ENCODE data around the gene C19orf85. TPM values are rescaled to one million over a fixed set of nuclear protein-coding genes. Genes with fewer than 3 reads are reported as not detected.

The C19orf85 gene
- polyA plus RNA-seq, 1 of the 3 experiments (the other 2 are of a cell fraction) = not detected

DNA sequence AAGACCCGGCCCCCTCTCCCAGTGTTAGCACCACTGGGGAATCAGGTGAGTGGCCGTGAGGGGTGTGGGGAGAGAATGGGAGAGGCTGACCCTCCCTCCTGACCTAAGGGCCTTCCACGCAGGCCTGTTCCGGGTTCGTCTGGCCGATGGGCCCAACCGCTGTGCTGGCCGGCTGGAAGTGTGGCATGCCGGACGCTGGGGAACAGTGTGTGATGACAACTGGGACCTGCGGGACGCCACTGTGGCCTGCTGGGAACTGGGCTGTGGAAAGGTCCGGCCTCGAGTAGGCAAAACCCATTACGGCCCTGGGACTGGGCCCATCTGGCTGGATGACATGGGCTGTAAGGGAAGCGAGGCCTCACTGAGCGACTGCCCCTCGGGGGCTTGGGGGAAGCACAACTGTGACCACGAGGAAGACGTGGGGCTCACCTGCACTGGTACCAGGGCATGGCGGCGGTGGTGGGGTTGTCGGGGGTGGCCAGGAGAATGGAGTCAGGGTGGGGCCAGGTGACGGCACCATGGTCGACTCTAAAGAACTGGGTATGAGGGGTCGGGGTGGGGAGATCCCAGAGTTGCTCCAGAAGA, 35.9 kb upstream of the C19orf85 start (continued):
- TF ChIP-seq, protein P1, sequence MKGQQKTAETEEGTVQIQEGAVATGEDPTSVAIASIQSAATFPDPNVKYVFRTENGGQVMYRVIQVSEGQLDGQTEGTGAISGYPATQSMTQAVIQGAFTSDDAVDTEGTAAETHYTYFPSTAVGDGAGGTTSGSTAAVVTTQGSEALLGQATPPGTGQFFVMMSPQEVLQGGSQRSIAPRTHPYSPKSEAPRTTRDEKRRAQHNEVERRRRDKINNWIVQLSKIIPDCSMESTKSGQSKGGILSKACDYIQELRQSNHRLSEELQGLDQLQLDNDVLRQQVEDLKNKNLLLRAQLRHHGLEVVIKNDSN (IDR thresholded peaks at IDR 0.05; ENCODE audit: borderline replicate concordance, low read depth) = no peak
- TF ChIP-seq, protein P2, sequence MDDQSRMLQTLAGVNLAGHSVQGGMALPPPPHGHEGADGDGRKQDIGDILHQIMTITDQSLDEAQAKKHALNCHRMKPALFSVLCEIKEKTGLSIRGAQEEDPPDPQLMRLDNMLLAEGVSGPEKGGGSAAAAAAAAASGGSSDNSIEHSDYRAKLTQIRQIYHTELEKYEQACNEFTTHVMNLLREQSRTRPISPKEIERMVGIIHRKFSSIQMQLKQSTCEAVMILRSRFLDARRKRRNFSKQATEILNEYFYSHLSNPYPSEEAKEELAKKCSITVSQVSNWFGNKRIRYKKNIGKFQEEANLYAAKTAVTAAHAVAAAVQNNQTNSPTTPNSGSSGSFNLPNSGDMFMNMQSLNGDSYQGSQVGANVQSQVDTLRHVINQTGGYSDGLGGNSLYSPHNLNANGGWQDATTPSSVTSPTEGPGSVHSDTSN (IDR thresholded peaks at IDR 0.05) = no peak
- TF ChIP-seq SIN3A (IDR thresholded peaks at IDR 0.05; ENCODE audit: borderline replicate concordance, low read depth, low read length) = no peak
- TF ChIP-seq RCOR1 (IDR thresholded peaks at IDR 0.05; ENCODE audit: low read length) = no peak
- no peak for TF ChIP-seq POLR2AphosphoS5 (IDR thresholded peaks at IDR 0.05; ENCODE audit: low read depth, low read length)
- TF ChIP-seq, protein P3, sequence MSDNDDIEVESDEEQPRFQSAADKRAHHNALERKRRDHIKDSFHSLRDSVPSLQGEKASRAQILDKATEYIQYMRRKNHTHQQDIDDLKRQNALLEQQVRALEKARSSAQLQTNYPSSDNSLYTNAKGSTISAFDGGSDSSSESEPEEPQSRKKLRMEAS (IDR thresholded peaks at IDR 0.05; ENCODE audit: low read depth) = no peak
- no peak for TF ChIP-seq FOXJ3 (CRISPR knock-in tag; IDR thresholded peaks at IDR 0.05)
- TF ChIP-seq SMC3 (IDR thresholded peaks at IDR 0.05; ENCODE audit: low read depth, low read length) = no peak
- TF ChIP-seq, protein P4, sequence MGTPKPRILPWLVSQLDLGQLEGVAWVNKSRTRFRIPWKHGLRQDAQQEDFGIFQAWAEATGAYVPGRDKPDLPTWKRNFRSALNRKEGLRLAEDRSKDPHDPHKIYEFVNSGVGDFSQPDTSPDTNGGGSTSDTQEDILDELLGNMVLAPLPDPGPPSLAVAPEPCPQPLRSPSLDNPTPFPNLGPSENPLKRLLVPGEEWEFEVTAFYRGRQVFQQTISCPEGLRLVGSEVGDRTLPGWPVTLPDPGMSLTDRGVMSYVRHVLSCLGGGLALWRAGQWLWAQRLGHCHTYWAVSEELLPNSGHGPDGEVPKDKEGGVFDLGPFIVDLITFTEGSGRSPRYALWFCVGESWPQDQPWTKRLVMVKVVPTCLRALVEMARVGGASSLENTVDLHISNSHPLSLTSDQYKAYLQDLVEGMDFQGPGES (IDR thresholded peaks at IDR 0.05; ENCODE audit: low read depth, low read length) = no peak

DNA sequence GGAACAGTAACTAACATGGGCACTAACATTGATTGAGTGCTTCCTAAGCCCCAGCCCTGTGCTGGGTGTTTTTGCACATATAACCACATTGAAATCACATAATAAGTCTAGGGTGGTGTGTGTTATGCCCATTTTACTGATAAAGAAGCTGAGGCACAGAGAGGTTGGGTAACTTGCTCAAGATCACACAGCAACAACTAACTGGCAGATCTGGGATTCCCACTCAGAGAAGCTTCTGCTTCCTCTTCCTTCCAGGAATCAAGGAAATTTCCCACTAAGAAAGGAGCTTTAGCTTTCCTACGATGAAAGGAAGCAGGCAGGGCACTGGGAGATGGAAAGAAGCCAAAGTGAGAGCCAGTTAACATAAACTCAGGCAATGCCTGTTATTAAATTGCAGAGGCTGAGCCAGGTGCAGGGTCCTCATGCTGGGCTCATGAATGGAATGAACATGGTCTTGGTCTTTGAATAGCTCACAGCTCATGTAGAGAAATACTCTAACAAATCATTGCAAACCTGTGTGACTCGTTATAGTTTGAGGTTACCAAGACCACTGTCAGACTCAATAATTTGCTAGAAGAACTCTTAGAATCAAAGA, 33.8 kb upstream of the C19orf85 start:
- no peak for DNase-seq
- Histone ChIP-seq H3K9me3 (no peaks in the 10 kb centered on the region), H4K20me1 (ENCODE audit: insufficient read depth) (no peaks in the 10 kb centered on the region), H3K27ac (ENCODE audit: low read depth in 2 of 2, low read length in 1 of 2) (no peak overlapping the region), H3K4me3 (ENCODE audit: low read depth in 2 of 2, low read length in 1 of 2) (no peak overlapping the region), H3K79me2 (ENCODE audit: insufficient read depth) (no peaks in the 10 kb centered on the region), H2AFZ (ENCODE audit: low read depth) (no peak overlapping the region), H3K9me2 (no peaks in the 10 kb centered on the region), H3F3A (replicated peaks; ENCODE audit: insufficient read depth) (peaks cover 9% of the 10 kb centered on the region), H3K4me2 (no peak overlapping the region), H3K27me3 (ENCODE audit: insufficient read depth) (no peaks in the 10 kb centered on the region), H3K9ac (no peak overlapping the region), H3K36me3 (replicated peaks in 1 of 2; ENCODE audit: control insufficient read depth in 1 of 2, insufficient read depth in 2 of 2, low read length in 1 of 2) (no peaks in the 10 kb centered on the region), H3K4me1 (ENCODE audit: control insufficient read depth in 1 of 2, insufficient read depth in 2 of 2, low read depth in 1 of 2, low read length in 1 of 2) (peaks cover 0 to 5% of the 10 kb centered on the region in 2 experiments; a peak in 1 of 4 replicates)
- 79% methylated on average over 2 of the region's 2 CpGs for WGBS (ENCODE audit: low lambda C conversion rate)
- ChIA-PET CTCF (interaction anchor here (1.0 to 1.3 kb wide), 4 partner anchors 11 to 197 kb away, joined by 3 to 10 read pairs (median 3); no protein-coding TSS in a partner anchor), POLR2A (interaction anchor here (0.9 kb wide), 1 partner anchor 15 kb away, joined by 4 read pairs; no protein-coding TSS in a partner anchor)
- no peak for TF ChIP-seq CHD2 (IDR thresholded peaks at IDR 0.05; ENCODE audit: low read length, partially characterized antibody)

DNA sequence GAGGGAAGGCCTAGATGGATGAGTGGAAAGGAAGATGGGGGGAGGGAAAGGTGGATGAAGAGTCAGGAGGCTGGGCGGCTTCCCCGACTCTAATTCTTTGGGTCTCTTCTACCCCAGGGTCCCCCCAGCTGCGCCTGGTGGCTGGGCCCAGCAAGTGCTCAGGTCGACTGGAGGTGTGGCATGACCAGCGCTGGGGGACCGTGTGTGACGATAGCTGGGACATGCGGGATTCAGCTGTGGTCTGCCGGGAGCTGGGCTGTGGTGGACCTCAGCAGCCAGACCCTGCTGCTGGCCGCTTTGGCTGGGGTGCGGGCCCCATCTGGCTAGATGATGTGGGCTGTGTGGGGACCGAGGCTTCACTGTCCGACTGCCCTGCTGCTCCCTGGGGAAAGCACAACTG, 33.2 kb upstream of the C19orf85 start:
- Histone ChIP-seq H3F3A (replicated peaks; ENCODE audit: insufficient read depth) (peaks cover 9% of the 10 kb centered on the region), H3K27ac (ENCODE audit: low read depth in 2 of 2, low read length in 1 of 2) (no peak overlapping the region), H3K79me2 (ENCODE audit: insufficient read depth) (no peaks in the 10 kb centered on the region), H3K36me3 (replicated peaks in 1 of 2; ENCODE audit: control insufficient read depth in 1 of 2, insufficient read depth in 2 of 2, low read length in 1 of 2) (no peaks in the 10 kb centered on the region), H3K4me3 (ENCODE audit: low read depth in 2 of 2, low read length in 1 of 2) (no peak overlapping the region), H3K9me3 (no peaks in the 10 kb centered on the region), H3K9ac (no peak overlapping the region), H3K9me2 (no peaks in the 10 kb centered on the region), H3K27me3 (ENCODE audit: insufficient read depth) (no peaks in the 10 kb centered on the region), H2AFZ (ENCODE audit: low read depth) (no peak overlapping the region), H3K4me2 (no peak overlapping the region), H3K4me1 (ENCODE audit: control insufficient read depth in 1 of 2, insufficient read depth in 2 of 2, low read depth in 1 of 2, low read length in 1 of 2) (peaks cover 0 to 11% of the 10 kb centered on the region in 2 experiments; a peak in 1 of 4 replicates), H4K20me1 (ENCODE audit: insufficient read depth) (no peaks in the 10 kb centered on the region)
- ChIA-PET POLR2A (no interaction called here), CTCF (interaction anchor here (1.2 to 1.3 kb wide), 3 partner anchors 11 to 31 kb away, joined by 3 to 10 read pairs (median 6); partner anchors contain the start of gene NAT14)
- WGBS (ENCODE audit: low lambda C conversion rate) = 85% methylated on average over 2 of the region's 13 CpGs
- no peak for DNase-seq
- TF ChIP-seq, protein P5, sequence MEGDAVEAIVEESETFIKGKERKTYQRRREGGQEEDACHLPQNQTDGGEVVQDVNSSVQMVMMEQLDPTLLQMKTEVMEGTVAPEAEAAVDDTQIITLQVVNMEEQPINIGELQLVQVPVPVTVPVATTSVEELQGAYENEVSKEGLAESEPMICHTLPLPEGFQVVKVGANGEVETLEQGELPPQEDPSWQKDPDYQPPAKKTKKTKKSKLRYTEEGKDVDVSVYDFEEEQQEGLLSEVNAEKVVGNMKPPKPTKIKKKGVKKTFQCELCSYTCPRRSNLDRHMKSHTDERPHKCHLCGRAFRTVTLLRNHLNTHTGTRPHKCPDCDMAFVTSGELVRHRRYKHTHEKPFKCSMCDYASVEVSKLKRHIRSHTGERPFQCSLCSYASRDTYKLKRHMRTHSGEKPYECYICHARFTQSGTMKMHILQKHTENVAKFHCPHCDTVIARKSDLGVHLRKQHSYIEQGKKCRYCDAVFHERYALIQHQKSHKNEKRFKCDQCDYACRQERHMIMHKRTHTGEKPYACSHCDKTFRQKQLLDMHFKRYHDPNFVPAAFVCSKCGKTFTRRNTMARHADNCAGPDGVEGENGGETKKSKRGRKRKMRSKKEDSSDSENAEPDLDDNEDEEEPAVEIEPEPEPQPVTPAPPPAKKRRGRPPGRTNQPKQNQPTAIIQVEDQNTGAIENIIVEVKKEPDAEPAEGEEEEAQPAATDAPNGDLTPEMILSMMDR (IDR thresholded peaks at IDR 0.05) = no peak
- TF ChIP-seq FOXJ3 (CRISPR knock-in tag; IDR thresholded peaks at IDR 0.05) (no peak), RAD21 (IDR thresholded peaks at IDR 0.05; ENCODE audit: low read length) (no peak), RFX5 (IDR thresholded peaks at IDR 0.05; ENCODE audit: low read length) (no peak), NRF1 (IDR thresholded peaks at IDR 0.05; ENCODE audit: low read depth, low read length) (no peak), POLR2AphosphoS5 (IDR thresholded peaks at IDR 0.05; ENCODE audit: low read depth, low read length) (no peak), GATA2 (CRISPR knock-in tag; IDR thresholded peaks at IDR 0.05) (no peak), SIN3A (IDR thresholded peaks at IDR 0.05; ENCODE audit: borderline replicate concordance, low read depth, low read length) (no peak), GABPA (IDR thresholded peaks at IDR 0.05; ENCODE audit: low read depth) (no peak), EP300 (IDR thresholded peaks at IDR 0.05; ENCODE audit: borderline replicate concordance in 1 of 2, low read depth in 1 of 2, low read length in 1 of 2) (no peak), TEAD4 (IDR thresholded peaks at IDR 0.05; ENCODE audit: borderline replicate concordance, insufficient read depth) (no peak), NFIC (IDR thresholded peaks at IDR 0.05; ENCODE audit: borderline replicate concordance) (no peak)
- TF ChIP-seq, protein P3 (IDR thresholded peaks at IDR 0.05; ENCODE audit: low read depth) = no peak

Measured in SK-N-SH (cell line).